Kidney tubule cell (primary cell): ENCODE results near the gene ALPI.

ENCODE experiments used
- DNase-seq: peaks from one replicate; pipeline ENCODE4 v3.0.0-alpha.2; 2018; ENCODE audit warnings: low spot score

Gene ALPI

GRCh38 chr2:232501331-232501771 lies 45.4 kb downstream of the ALPI start:
- no peak for DNase-seq

- no peak for DNase-seq
Observed at GRCh38 chr2:232501794-232502390, 45.9 kb downstream of the ALPI start.

DNA sequence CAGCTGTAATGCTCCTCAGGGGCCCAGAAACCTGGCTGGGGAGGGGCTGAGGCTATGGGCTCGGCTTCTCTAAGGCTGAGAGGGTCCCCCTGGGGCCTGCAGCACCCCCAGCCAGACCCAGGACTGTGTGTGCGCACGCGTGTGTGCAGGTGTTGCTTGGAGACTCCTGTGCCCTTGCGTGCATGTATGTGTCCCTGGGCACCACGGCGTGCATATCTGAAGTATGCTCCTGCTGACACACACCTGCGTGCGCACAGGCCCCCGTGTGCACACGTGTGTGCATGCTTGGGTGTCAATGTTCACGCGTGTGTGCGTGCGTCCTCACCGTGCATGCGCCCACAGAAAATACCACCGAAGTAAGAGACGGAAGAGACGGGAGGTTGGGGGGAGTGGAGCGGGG lies 46.6 kb downstream of the ALPI start:
- DNase-seq, result no peak

GRCh38 chr2:232502911-232503808 lies 47.2 kb downstream of the ALPI start:
- DNase-seq, result no peak

DNA sequence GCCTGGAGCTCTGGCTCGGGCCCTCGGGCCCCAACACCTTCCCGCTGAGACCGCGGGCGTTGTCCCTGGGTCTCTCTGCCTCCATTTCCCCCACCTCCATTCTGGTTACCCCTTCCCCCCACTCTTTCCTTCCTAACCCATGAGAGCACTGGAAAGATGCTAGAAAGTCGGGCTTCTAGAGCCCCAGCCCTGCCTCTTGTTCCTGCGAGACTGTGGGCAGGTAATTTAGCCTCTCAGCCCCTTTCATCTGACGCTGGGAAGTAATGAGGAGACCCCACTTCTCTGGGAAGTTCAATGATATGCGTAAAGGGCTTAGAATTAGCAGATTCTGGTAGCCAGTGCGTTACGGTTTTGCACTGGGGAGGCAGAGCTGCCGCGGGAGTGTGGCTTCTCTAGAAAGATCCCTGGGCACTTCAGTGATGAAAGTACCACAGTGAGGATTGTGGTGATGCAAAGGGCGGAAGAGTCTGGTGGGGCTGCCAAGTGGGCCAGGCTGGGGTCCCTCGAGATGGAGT lies 47.9 kb downstream of the ALPI start:
- no peak for DNase-seq

DNA sequence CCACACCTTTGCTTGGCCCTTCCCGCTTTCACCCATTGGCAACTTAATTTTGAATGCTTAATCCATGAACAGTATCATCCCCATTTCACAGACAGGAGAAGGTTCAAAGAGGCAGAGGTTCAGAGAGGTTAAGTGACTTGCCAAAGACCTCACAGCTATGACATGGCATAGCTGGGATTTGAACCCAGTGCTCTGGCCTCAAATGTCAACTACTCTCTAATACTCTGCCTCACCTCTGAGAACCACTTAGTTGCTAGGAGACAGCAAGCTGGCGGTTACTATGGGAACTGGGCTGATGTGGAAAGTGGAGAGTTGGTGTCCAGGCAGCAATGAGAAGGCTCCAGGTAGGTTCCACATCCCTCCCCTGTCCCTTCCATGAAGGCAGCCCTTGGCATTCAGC lies 48.5 kb downstream of the ALPI start:
- DNase-seq, result no peak

- DNase-seq, result no peak
Observed at GRCh38 chr2:232505856-232506255, 49.9 kb downstream of the ALPI start.

- no peak for DNase-seq
Observed at GRCh38 chr2:232506709-232507108, 50.8 kb downstream of the ALPI start.

- DNase-seq, result no peak
Observed at GRCh38 chr2:232508251-232508650, 52.3 kb downstream of the ALPI start.
